Measurements from ENCODE around the gene SOD2.
"Not testable (repeated sequence)": the region's sequence is repeated elsewhere in the genome, so short reads cannot be mapped to it uniquely, and the experiment has no call there.

Gene SOD2

DNA sequence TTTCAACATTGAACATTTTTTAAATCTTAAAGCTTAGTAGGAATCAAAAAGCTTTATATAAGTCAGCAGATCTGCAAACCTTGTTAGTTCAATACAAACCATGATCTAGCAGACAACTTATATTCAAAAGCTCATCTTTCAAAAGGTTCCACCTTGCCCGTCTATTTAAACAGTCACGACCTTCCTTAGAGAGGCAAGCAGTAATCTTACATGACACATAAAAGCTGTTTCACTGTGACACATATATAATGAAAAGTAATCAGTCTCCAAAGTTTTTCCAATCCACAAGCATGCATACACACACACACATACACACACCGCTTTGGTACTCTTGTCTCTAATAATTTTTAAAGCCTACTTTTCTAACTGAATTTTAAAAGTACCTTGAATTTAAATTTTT, 12.9 kb downstream of the SOD2 start:
- H3K4me3 ChIP-seq (ENCODE audit: low read depth, low read length) = no peak overlapping the region
- no peak for TF ChIP-seq CTCF (IDR thresholded peaks at IDR 0.05; ENCODE audit: borderline replicate concordance, insufficient read depth, low read depth, low read length)

- no peak overlapping the region for H3K4me3 ChIP-seq (ENCODE audit: low read depth, low read length)
- no peak for TF ChIP-seq CTCF (IDR thresholded peaks at IDR 0.05; ENCODE audit: borderline replicate concordance, insufficient read depth, low read depth, low read length)
Observed at GRCh38 chr6:159679091-159680077, 13.7 kb downstream of the SOD2 start.

DNA sequence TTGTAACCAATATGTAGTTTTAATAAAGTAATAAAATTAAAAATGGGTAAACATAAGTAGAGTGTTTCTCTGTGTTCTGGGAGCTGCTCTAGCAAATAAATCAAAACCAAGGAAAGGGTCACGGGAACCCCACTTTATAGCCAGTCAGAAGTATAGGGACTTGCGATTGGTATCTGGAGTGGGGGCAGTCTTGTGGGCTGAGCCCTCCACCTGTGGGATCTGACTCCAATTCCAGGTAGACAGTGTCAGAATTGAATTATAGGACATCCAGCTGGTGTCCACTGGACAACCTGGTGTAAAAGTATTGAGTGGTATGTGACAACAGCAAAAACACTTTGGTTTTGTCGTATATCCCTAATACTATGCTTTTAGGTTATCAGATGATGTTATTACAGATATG, 14.5 kb downstream of the SOD2 start:
- H3K4me3 ChIP-seq (ENCODE audit: low read depth, low read length) = no peak overlapping the region
- no peak for TF ChIP-seq CTCF (IDR thresholded peaks at IDR 0.05; ENCODE audit: borderline replicate concordance, insufficient read depth, low read depth, low read length)

DNA sequence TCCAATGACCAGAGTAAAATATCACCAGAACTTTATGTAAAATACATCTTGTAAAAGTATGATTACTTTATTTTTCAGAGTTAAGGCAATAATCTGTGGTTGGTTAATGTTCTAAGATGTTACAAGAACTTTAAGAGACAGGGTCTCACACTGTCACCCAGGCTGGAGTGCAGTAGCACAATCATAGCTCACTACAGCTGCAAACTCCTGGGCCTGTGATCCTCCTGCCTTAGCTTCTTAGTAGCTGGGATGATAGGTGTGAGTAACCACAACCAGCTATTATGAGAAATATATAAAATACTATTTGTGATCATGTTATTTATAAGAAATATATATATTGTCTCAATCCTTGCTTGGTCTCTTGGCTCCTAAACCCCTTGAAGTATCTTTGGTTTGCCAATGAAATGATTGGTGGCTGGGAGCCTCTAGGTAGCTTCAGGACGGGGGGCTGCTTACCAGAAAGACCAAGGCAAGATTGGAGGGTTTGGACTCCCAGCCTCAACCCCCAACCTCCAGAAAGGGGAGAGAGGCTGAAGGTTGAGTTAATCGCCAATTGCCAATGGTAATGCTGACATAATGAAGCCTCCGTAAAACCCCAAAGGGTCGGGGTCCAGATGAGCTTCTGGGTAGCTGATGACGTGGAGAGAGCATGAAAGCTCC, 15.4 kb downstream of the SOD2 start:
- TF ChIP-seq CTCF (IDR thresholded peaks at IDR 0.05; ENCODE audit: borderline replicate concordance, insufficient read depth, low read depth, low read length) = no peak
- no peak overlapping the region for H3K4me3 ChIP-seq (ENCODE audit: low read depth, low read length)

DNA sequence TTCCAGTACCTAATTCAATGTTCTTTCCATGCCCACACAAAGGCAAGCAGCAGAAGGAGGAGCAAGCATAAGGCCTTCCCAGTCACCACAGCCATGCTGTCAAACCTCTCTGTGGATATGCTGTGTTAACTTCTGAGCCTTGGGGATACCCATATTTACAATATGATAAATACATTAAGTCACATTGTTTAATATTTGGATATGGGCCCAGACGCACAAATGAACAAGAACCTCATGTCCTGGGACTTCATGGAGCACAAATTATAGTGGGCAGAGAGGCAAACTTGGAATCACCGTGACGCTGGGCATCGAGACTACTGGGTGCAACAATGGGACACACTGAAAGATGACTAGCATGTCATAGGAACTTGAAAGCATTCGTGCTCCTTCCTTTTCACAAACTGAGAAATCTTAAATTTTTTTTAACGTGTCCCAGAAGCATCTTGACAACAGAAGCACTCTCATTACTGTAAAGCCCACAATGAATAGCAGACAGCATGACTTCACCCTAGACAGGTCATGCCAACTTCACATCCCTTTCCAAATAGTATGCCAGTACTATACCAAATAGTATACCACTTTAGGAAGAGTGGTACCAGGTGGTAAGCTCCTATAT, 16.0 kb downstream of the SOD2 start:
- H3K4me3 ChIP-seq (ENCODE audit: low read depth, low read length) = no peak overlapping the region
- TF ChIP-seq CTCF (IDR thresholded peaks at IDR 0.05; ENCODE audit: borderline replicate concordance, insufficient read depth, low read depth, low read length) = no peak

DNA sequence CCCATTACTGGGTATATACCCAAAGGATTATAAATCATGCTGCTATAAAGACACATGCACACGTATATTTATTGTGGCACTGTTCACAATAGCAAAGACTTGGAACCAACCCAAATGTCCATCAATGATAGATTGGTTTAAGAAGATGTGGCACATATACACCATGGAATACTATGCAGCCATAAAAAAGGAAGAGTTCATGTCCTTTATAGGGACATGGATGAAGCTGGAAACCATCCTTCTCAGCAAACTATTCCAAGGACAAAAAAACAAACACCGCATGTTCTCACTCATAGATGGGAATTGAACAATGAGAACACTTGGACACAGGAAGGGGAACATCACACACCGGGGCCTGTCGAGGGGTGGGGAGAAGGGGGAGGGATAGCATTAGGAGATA, 16.8 kb downstream of the SOD2 start:
- H3K4me3 ChIP-seq (ENCODE audit: low read depth, low read length) = not testable (repeated sequence)

- no peak overlapping the region for H3K4me3 ChIP-seq (ENCODE audit: low read depth, low read length)
- TF ChIP-seq CTCF (IDR thresholded peaks at IDR 0.05; ENCODE audit: borderline replicate concordance, insufficient read depth, low read depth, low read length) = no peak
Observed at GRCh38 chr6:159665868-159666635, 27.0 kb downstream of the SOD2 start.

- H3K4me3 ChIP-seq (ENCODE audit: low read depth, low read length) = not testable (repeated sequence)
Observed at GRCh38 chr6:159663368-159663889, 29.6 kb downstream of the SOD2 start.

DNA sequence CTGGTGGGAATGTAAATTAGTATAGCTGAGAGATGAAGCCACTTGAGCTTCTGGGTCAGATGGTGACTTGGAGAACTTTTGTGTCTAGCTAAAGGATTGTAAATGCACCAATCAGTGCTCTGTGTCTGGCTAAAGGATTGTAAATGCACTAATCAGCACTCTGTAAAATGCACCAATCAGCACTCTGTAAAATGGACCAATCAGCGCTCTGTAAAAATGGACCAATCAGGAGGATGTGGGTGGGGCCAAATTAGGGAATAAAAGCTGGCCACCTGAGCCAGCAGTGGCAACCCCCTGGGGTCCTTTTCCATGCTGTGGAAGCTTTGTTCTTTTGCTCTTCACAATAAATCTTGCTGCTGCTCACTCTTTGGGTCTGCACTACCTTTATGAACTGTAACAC, 31.1 kb downstream of the SOD2 start:
- not testable (repeated sequence) for H3K4me3 ChIP-seq (ENCODE audit: low read depth, low read length)

All from GM12875 (cell line).